Glutamatergic neuron (in vitro differentiated cells): Measurements from ENCODE around the gene LAPTM4A. TPM values are rescaled to one million over a fixed set of nuclear protein-coding genes. Genes with fewer than 3 reads are reported as not detected.

Source experiments
- DNase-seq: peaks from one replicate; pipeline ENCODE4 v3.0.0; 2022
- H3K27ac Mint-ChIP-seq: one replicate; pipeline ENCODE4 v1.8.0; 2020; ENCODE audit warnings: mild to moderate bottlenecking, mixed read lengths, inconsistent platforms; ENCODE audit not compliant: unreplicated experiment
- H3K27me3 Mint-ChIP-seq: one replicate; pipeline ENCODE4 v1.8.0; 2020; ENCODE audit warnings: mild to moderate bottlenecking, moderate library complexity, mixed read lengths, inconsistent platforms; ENCODE audit not compliant: unreplicated experiment
- H3K36me3 Mint-ChIP-seq: one replicate; pipeline ENCODE4 v1.8.0; 2020; ENCODE audit warnings: mild to moderate bottlenecking, mixed read lengths, inconsistent platforms; ENCODE audit not compliant: unreplicated experiment
- H3K4me1 Mint-ChIP-seq: one replicate; pipeline ENCODE4 v1.8.0; 2020; ENCODE audit warnings: mild to moderate bottlenecking, low read depth, mixed read lengths, inconsistent platforms; ENCODE audit not compliant: unreplicated experiment
- H3K4me3 Mint-ChIP-seq: one replicate; pipeline ENCODE4 v1.8.0; 2020; ENCODE audit warnings: mild to moderate bottlenecking, mixed read lengths, inconsistent platforms; ENCODE audit not compliant: unreplicated experiment
- H3K9me3 Mint-ChIP-seq: one replicate; pipeline ENCODE4 v1.8.0; 2020; ENCODE audit warnings: mild to moderate bottlenecking, moderate library complexity, mixed read lengths, inconsistent platforms; ENCODE audit not compliant: unreplicated experiment
- CTCF ChIP-seq: fragments of 200-600 bp; sonication (generic); IDR thresholded peaks from one replicate; pipeline ENCODE4 v1.5.0; 2021; ENCODE audit not compliant: partially characterized antibody, unreplicated experiment
- total RNA-seq: library from RNA; stranded (reverse); fragmentation: NEBNext Ultra II Directional; extraction: Animal tissue kit (Norgen Biotek cat#: 25700); gene quantifications from one replicate; pipeline ENCODE4 v1.2.1, GENCODE V29; 2021; ENCODE audit not compliant: unreplicated experiment

LAPTM4A gene
- total RNA-seq, 1 donor from 2014 or later: 147 TPM

- H3K36me3 Mint-ChIP-seq: no peaks in the 10 kb centered on the region
- no peak overlapping the region for H3K4me3 Mint-ChIP-seq
- H3K27me3 Mint-ChIP-seq: peaks cover 10% of the 10 kb centered on the region
- peaks cover 9% of the 10 kb centered on the region for H3K9me3 Mint-ChIP-seq
- peaks cover 12% of the 10 kb centered on the region for H3K4me1 Mint-ChIP-seq
- no peak for TF ChIP-seq CTCF
- H3K27ac Mint-ChIP-seq: no peak overlapping the region
- DNase-seq: no peak
Observed at GRCh38 chr2:20052229-20052851, 912 bp upstream of the LAPTM4A start.

GRCh38 chr2:20050646-20051531, 539 bp downstream of the LAPTM4A start:
- DNase-seq: peak; percentile 40
- TF ChIP-seq CTCF: no peak
- Mint-ChIP-seq H3K36me3 (no peaks in the 10 kb centered on the region), H3K4me3 (no peak overlapping the region), H3K27me3 (peaks cover 10% of the 10 kb centered on the region), H3K9me3 (peaks cover 9% of the 10 kb centered on the region), H3K27ac (no peak overlapping the region), H3K4me1 (peaks cover 12% of the 10 kb centered on the region)

DNA sequence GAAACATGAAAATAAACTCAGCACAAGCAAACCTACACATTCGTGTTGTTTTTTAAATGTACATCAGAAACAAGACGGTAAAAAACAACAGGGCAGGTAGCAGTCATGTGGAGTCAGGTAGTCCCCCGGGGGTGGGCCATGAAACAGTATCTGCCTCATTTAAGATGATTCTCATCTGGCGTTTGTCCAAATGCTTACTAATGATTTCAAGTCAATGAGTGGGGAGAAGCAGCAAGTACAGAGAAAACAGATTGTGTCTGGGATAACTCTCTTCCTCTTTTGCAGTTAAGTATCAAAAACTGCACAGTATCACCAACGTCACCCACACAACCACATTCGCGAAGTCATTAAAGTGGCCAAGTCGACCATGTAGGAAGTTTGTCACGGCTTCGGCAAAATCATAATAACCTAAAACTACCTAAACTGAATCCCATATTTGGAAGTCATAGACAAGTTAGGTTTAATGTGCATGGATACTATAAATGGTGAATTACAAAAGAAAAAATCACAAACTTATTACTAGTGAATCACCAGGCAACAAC, 1.3 kb downstream of the LAPTM4A start:
- Mint-ChIP-seq H3K9me3 (peaks cover 9% of the 10 kb centered on the region), H3K4me1 (peaks cover 17% of the 10 kb centered on the region), H3K27ac (no peak overlapping the region), H3K27me3 (peaks cover 10% of the 10 kb centered on the region), H3K4me3 (no peak overlapping the region), H3K36me3 (no peaks in the 10 kb centered on the region)
- no peak for DNase-seq
- TF ChIP-seq CTCF: no peak

DNA sequence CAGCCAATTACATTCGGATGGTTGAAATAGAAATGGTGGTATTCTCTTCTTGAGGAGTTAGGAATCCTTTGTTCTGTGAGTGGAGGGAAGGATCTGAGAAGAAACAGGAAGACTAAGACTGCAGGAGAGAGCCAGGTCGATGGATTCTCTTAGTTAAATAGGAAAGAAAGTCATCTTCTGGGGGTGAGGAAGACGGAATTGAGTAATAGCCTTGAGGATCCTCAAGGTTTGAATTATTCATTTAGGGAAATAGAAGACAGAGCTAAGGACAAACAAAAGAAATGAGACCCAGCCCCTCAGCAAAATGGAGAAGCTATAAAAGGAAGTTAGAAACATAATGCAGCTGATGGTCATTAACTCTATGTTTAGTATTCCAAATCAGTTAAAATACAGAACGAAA, 1.8 kb downstream of the LAPTM4A start:
- Mint-ChIP-seq H3K9me3 (peaks cover 9% of the 10 kb centered on the region), H3K27ac (no peak overlapping the region), H3K4me1 (peaks cover 18% of the 10 kb centered on the region), H3K36me3 (no peaks in the 10 kb centered on the region), H3K4me3 (no peak overlapping the region), H3K27me3 (peaks cover 10% of the 10 kb centered on the region)
- no peak for TF ChIP-seq CTCF
- DNase-seq: no peak
